HG02588 (cell line): ENCODE data around the gene EXOC2.
A peak's percentile ranks its signal among the peaks of the same experiment; 100 is the strongest.

Source experiments
- ATAC-seq: cut with Tn5 transposase; IDR thresholded peaks from one replicate; pipeline ENCODE4 v1.9.1; 2021; ENCODE audit warnings: mild to moderate bottlenecking, moderate library complexity; ENCODE audit not compliant: unreplicated experiment

The EXOC2 gene

DNA sequence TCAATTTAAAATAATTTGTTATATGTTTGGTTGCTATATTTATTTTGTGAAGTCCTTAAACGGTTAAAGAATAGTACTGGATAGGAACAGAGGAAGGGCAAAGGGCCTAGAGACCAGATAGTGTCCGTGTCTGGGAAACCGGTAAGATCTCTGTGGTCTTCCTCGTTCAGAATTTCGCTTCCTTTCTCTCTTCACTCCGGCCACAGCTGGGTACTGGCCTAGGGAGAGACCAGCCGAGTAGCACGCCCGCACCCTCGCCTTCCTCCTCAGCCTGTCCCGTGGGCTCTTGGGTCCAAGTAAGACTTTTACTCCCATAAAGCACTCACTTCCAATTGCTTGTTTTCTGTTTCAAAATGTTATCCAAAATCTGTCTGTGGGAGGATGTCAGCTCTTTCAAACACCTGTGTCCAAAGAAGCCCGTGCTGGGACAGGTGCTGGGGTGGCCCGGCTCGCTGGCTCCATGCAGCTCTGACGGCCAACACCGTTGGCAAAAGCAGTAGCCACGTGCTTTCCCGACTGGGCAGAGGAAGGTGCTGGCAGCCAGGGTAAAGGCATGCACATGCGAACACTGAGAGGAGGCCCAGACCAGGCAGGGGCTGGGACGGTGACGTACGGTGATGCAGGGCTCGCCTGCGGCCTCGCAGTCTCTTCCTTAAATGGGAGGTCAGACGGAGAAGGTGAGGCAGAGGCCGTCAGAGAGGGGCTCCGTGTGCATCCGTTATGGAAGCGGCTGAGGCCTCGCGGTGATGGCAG, 189.2 kb downstream of the EXOC2 start:
- ATAC-seq, result no peak

DNA sequence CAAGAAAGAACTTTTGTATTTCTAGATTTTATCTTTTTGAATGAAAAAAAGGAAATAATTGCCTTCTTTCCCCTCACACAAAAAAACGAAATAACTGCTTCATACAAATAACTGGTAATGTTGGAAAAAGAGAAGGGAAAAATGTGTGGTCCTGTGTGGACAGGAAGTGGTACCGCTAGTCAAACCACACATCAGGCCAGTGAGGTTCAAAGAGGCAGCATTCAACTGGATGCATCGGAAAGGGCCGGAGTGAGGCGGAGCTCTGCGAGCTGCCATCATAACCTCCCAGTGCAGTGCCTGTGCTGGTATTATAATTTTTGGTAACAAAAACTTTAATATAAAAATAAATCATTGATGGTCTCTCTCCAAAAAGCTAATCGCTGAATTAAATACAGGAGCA, 190.2 kb downstream of the EXOC2 start:
- no peak for ATAC-seq

DNA sequence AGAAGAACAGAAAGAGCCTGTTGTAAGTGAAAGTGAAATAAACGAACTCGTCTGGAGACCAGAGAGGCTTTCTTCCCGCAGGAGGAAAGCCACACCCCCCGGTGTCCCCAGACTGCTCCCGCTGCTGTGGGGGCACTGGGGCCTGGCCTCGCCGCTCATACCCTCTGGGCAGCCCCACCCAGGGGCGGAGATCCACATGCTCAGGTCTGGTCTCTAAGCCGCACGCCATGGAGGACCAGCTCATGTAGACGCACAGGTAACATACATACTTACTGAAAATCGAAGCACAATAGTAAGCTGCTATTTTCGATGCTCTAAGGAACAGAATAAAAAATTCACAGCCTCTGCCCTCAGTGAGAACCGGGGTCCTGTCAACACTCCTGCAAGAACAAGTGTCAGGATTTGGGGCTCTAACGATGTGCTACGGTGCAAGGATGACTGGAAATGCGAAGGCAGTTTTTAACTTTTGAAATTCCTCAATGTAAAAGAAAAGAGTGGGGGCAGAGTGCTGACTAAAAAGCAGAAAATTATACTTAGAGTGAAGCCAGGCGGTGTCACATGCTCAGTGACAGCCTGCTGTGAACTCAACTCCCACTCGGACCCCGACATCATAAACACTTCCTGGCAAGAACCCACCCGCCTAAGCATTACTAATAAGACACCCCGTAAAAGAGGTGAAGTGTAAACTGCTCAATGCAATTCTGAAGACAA, 190.9 kb downstream of the EXOC2 start:
- no peak for ATAC-seq

DNA sequence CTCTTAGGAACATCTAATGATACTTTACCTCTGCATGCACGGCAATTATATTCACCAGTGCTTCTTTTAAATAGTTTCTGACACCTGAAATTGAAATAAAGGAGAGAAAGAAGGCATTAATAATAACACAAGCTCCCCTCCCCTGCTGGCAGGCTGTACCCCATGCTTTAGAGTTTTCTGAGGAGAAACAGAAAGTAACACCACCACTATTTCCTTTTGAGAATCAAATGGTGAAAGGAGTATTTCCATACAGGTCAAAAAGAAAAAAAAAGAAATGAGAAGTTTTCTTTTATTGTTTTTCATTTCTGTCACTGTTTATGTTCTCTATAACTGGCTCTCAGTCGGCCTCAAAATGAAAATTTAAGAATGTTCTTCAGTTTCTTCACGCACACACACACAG, 193.3 kb downstream of the EXOC2 start:
- ATAC-seq, result no peak

DNA sequence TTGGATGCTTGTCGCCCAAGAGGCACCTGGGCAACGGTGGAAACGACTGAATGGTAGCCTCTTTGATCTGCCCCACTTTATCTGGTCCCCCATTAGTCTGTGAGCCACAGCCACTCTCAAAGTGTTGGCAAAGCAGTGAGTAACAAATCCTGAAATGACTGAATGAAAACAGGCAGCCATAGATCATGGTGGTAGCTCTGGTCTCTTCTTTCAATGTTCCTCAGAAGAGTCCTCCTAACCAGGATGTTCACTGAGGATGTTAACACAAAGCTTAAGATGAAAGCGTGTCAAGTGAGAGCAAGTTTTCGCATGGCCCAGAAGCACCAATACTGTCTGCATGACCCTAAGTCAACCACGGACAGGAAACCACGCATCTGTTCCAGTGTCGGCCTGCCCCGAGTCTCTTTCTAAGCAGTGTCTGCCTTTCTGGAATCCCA, 194.1 kb downstream of the EXOC2 start:
- ATAC-seq, result peak; percentile 57

DNA sequence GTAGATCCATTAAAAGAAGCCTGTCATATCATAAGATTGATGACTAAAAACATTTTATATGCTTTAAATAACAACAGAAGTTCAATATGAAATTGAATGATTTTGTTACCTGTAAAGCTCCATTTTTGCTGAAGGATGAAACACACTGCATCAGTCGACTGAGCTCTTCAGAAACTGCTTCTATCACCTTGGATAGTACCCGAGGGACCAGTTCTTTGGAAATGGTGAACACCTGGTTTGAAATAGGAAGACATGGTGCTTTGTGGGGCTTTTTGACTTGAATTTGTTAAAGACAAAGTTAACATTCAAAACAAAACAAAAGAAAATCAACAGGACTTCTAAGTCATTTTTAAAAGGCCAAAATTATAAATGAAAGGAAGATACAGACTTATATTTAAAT, 195.7 kb downstream of the EXOC2 start:
- ATAC-seq, result no peak

DNA sequence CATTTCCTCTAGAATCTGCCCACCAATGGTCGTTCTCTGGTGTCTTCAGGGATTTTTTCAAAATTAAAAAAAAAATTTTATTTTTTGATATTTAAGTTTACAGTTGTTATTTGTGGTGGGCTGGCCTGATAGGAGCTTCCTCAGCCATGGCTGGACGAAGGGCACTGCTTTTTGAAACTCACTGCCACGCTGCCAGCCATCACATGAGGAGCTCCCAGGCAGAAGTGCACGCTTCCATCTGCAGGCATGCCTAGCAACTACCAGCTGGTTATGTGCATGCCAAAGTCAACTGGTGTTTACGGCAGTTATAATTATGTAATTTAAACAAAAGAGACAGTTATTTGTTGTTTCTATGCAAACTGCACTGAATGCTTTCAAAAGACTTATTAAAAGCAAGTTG, 196.3 kb downstream of the EXOC2 start:
- ATAC-seq, result no peak

DNA sequence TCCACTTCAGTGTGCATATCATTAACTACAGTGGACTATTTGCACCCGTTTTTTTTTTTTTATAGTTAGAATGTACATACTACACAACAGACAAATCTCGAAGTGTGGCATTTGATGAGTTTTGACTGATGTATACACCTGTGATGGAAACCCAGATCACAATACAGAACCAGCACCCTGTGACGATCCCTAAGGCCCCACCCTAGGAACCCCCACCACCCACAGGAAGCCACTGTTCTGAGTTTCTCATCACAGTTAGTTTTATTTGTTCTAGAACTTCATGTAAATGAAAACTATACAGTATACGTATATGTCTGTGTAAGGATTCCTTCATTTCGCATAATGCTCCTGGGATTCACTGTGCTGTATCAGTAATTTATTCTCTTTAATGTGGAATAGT, 198.5 kb downstream of the EXOC2 start:
- no peak for ATAC-seq

DNA sequence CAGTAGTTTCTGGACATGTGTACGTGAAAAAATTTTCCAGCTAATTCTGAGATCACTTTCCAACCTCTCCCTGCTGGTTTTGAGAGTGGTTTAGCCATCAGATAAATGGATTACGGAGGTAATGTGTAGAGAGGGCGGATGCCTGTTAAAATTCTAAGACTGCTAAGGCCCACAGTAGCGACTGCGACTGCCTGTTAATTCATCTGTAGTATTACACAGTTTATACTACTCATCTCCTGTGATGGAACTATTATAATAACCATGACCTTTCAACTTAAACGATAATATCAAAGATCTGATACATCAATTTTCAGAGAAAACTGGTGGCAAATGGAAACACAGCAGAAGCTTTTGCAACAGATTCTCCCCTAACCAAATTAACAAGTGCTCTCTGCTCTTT, 199.1 kb downstream of the EXOC2 start:
- ATAC-seq, result no peak

DNA sequence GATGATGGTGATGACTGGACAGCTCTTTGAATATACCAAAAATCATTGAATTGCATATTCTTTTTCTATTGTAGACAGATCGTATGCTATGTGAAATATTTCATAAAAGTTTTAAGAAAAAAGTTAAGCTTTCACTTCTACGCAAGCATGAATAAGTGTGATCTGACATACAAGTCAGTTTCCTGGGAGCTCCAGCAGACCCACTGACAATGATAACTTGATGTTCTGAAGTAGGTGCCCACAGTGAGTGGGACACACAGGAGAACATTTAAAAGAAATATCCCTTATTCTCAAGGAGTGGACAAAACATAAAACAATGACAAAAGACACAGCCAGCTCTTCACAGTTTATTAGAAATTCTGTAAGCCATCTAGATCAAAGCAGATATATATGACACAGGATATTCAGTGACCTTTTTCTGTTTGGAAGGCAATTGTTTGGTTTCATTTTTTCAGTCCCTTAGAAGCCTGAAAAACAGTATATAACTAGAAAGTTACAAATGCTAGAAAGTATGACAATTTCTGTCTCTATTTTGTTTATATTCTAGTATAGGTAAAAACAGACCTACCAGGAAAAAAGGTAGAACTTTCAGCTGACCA, 200.0 kb downstream of the EXOC2 start:
- ATAC-seq, result no peak

DNA sequence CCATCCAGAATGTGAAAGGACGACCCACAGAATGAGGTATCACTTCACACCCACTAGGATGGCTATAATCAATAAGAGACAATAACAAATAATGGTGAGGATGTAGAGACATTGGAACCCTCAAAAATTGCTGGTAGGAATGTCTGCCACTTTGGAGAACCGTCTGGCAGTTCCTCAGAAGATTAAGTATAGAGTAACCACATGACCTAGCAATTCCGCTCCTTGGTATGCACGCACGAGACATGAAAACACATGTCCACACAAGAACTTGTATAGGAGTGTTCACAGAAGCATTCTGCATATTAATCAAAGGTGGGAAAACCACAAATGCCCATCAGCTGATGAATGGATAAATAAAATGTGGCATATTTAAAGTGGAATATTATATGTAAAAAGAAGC, 200.8 kb downstream of the EXOC2 start:
- no peak for ATAC-seq

DNA sequence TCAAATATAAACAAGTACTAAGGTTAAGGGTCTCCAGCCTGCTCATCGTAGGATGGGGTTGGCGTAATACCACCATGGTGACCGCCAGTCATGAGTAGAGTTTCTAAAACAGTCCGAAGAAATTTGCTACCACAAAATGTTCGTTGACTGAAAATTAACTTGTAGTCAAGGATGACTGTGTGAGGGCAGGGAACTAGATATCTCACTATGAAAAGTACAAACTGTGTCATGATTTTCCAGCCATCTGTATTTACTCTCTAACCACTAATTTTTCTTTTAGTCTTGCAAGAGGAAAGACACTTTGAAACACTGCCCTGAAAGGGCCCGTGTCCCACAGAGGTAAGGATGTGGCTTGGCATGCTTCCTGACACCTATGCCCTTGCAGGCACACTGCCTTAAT, 201.7 kb downstream of the EXOC2 start:
- ATAC-seq, result no peak

DNA sequence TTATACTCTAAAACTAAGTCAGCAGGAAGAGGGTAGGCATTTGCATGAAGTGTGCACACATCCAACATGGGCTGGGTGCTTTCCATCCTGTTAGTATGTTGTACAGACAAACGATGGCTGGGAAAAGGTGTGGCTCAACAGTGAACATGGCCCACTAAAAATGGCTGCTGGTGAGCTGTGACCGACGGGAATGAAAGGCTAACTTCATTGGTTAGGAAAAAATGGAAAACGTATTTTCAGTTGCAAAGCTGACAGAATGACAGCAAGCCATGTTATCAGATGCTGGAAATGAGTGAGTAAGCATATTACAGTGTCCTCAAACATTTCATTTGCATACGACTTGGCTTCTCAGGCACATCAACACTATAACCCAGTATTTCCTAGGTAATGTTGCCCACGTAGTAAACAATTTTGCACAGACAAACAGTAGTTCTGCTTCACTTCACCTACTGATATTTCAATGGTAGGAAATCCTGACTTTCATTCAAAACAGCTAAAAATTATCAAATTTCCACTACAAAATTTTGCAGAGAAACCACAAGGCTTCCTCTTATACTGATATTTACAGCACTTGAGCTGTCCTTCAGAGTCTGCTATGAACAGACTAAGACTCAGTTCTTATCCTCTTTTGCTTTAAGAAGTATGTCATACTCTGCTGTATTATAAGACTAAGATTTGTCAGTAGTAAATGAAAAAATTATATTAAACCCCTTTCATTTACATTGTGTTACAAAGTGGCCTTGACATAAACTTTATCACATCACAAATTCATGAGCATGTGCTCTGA, 202.5 kb downstream of the EXOC2 start:
- no peak for ATAC-seq

DNA sequence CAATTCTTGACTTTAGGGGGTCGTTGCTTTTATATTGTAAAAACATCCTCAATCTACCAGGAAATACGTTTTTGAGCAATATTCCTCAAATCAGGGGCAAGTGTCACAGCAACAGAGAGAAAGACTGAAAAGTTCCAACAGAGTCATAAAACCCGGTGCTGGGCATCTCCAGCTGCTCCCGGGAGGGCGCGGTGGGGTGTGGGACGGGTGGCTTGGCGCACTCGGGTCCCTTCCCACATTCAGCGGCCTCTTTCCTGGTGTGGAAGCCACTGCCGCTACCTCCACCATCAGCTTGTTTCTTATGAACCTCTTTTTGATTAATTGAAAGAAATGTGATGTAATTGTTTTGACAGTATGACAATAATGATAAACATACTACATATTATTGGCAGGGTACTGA, 203.2 kb downstream of the EXOC2 start:
- ATAC-seq, result no peak

DNA sequence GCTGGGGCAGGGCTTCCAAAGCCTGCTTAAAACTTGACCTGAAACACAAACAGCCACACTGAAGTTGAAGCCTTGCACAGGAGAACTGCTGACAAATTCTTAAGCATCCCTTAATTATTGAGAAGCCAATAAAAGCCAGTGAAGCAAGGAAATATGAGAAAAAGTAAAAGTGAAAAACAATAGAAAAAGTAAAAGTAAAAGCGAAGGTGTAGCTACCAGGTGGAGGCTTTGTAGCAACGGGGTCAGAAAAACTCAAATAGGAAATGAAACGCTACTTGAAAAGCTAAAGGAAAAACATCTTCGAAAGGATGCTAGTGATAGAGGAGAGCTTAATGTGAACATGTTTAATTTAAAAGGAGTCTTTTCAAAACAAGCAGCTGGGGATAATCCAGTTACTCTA, 203.9 kb downstream of the EXOC2 start:
- no peak for ATAC-seq

DNA sequence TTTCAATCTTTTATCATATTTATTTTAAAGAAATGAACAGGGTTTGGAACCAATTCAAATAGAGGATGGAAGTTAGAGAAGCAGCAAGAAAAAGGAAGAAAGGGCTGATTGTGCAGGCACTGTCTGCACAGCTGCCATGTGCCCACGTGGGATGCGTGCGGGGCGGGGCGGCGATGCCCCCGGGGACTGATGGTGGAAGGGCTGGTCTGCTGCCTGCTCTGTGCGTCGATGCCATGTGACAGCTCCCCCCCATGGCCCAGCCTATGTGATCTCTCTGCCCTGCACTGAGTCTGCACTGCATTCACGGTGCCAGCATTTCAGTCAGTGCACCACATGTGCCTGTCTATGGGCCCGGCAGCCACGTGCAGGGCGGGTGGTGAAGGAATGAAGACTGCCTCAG, 205.0 kb downstream of the EXOC2 start:
- no peak for ATAC-seq

DNA sequence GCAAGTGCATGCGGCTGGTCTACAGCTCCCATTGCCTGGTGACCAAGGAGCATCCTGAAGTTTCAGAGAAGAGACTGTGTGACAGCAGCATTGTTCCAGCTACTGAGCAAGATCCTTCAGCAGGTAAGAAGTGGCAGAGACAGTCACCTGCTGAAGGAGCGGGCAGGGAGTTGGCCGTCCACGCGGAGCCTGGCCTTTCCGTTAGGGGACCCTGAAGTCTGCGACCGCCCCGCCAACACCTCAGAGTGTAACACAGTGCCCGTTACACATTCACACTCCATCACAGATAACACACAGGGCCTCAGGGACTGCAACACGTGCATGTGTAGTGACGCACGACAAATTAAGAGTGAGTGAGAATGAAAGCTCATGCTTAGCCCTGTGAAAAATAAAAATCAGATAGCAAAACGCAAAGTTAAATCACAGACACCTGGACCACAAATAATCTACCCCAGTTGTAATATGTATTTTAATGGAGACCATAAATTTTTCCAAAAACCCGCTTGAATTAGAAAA, 207.2 kb downstream of the EXOC2 start:
- no peak for ATAC-seq

DNA sequence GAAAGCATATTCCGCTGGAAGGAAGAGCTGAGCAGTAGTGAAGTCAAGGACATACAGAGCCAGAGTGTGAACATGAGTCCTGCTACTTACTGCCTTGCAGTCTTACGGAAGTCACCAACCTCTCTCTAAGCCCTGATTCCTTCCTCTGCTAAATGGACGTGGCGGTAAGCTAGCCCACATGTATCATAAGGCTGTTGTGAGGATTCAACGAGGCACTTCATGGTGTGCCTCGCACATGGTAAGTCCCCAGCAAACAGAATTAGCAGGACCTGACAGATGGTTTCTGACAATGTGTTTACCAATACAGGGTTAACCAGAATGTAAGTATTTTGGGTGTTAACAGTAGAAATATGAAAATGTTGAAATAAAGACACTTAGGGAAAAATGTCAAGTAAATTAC, 208.2 kb downstream of the EXOC2 start:
- ATAC-seq, result no peak

DNA sequence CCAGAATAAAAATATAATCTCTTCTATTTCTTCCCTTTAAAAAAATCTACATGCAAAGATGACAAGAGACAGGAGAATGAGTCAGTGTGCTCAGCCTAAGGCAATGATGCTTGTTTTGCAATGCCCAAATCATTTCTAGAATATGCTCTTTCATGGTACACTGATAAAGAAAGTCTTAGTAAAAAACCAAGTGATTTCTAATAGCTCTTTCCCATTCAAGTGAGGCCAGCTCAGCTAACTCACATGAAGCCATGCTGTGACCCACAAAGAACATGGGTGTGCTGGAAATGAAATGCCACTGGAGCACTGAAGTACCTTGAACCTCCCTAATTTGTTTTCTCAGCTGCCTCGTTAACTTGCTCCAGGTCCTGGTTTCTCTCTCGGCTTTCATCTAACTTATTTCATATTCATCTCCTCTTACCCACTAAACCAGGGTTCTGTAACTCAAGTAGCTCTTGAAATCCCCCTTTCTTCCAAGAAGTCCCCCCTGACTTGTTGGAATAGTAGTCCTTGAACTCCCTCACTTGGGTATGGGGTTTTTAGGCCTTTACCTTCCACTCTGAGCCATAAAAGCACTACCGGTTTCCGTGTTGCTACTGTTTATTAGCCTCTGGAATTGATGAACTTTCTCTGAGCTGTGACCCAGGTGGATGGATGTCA, 208.7 kb downstream of the EXOC2 start:
- ATAC-seq, result no peak

DNA sequence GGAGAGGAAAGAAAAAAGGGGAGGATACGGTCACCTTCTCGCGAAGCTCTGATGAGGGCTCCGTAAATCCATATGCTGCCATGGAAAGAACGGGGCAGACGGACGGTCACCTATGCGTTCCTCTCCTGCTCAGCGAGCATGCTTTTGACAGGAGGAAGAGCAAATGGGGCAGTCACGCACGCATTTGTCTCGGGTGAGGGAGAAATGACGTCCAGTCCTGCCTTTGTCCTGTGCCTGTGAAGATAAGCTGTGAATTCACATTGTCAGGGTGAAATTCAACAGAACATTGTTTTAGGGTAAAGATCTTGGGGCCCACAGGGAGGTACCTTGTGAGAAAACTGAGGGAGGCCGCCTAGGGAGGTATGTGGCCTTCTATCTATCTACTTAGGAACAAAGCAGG, 217.6 kb downstream of the EXOC2 start:
- no peak for ATAC-seq
